Measurements from ENCODE around the gene HAS3.

The HAS3 gene

DNA sequence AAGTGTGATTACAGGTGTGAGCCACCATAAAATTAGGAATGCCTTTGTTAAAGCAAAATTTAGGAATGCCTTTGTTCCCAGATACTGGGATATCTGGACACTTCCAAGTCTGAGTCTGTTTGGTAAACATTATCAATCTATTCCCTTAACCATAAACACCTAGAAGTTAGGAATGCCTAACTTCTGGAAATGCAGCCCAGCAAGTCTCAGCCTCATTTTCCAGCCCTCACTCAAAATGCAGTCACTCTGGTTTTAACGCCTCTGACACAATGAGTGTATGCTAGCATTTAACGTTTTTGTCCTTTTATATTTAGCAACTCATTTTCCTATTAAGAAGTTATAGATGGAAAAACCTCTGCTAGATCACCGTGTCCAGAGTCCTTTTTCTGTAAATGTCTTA, 34.4 kb upstream of the HAS3 start:
- TF ChIP-seq, protein P1, sequence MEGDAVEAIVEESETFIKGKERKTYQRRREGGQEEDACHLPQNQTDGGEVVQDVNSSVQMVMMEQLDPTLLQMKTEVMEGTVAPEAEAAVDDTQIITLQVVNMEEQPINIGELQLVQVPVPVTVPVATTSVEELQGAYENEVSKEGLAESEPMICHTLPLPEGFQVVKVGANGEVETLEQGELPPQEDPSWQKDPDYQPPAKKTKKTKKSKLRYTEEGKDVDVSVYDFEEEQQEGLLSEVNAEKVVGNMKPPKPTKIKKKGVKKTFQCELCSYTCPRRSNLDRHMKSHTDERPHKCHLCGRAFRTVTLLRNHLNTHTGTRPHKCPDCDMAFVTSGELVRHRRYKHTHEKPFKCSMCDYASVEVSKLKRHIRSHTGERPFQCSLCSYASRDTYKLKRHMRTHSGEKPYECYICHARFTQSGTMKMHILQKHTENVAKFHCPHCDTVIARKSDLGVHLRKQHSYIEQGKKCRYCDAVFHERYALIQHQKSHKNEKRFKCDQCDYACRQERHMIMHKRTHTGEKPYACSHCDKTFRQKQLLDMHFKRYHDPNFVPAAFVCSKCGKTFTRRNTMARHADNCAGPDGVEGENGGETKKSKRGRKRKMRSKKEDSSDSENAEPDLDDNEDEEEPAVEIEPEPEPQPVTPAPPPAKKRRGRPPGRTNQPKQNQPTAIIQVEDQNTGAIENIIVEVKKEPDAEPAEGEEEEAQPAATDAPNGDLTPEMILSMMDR (IDR thresholded peaks at IDR 0.05): no peak

DNA sequence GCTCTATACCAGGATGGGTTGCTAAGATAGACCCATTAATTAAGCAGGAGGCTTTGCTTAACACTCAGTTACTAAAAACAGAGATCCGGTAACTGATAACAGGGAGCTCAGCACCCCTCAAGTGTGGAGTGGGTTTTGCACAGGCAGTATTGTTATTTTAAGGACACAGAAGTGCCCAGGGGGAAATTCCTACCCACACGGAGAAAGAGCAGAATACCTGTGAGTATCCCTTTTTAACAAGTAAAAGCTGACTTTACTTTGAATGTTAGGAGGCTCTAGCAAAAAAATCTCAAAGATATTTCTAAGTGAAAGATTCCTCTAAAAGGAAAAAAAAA, 32.8 kb upstream of the HAS3 start:
- TF ChIP-seq, protein P1 (IDR thresholded peaks at IDR 0.05): no peak

DNA sequence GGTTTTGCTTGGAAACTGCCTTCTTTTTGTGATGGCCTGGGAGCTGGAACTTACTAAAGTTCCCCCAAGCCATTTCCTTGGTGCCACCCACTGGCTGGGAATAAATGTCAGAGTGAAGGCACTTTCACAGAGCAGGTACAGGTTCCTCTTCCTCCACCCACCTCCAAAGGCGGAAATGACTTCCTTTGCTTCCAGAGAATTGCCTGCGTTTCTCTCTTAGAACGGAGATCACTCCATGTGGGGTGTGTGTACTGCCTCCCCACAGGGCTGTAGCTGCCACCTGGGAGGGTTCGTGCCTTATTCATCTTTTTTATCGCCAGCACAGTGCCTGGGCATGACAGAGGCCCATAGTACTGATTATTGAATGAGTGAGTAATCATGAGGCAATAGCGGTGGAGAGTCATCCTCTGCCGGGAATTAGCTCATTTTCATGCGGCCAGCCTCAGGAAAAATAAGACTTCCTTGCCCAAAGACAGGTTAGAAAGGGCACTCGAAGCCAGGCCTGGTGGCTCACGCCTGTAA, 32.2 kb upstream of the HAS3 start:
- TF ChIP-seq, protein P1 (IDR thresholded peaks at IDR 0.05): no peak

DNA sequence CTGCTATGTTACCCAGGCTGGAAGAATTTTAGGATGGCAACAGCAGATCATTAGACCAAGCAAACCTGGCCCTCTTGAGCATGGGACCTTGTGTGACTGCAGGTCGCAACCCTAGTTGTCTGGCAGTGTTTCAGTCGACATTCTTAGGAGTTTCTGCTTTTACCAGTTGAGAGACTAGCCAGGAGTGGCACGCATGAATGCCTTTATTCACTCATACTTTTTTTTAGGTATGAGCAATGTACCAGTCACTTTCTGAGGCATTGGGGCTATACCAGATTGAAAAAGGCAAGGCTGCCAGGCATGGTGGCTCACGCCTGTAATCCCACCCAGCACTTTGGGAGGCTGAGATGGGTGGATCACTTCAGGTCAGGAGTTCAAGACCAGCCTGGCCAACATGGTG, 28.2 kb upstream of the HAS3 start:
- TF ChIP-seq, protein P1 (IDR thresholded peaks at IDR 0.05): no peak

DNA sequence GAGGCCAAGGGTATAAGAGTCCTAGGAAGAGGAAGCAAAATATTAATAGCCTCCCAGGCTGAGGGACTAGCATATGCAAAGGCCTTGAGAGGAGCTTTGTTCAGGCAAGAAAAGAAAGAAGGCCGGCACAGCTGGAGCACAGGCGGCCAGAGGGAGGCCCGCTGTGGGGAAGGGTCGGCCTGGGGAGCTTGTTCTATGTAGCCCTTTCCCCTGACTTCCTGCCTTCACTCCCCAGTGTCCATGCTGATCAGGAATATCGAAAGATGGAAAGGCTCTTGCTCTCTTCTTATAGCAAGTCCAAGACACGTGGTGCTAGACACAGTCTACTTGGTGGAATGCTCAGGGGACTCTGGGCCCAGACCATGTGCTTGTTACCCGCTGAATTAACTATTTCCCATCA, 27.4 kb upstream of the HAS3 start:
- TF ChIP-seq, protein P1 (IDR thresholded peaks at IDR 0.05): no peak

DNA sequence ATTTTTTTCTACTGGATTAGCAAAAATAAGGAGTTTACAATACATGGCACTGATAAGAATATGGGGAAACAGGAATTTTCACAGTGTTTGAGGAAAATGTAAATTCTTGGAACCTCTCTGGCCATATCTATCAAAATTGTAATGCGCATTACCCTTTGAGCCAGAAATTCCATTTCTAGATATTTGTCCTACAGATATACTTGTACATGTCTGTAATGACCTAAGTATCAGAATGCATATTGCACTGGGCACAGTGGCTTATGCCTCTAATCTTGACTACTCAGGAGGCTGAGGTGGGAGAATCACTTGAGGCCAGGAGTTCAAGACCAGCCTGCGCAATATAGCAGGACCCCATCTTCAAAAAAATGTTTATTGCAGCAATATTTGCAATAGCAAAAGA, 25.8 kb upstream of the HAS3 start:
- TF ChIP-seq, protein P1 (IDR thresholded peaks at IDR 0.05): no peak

DNA sequence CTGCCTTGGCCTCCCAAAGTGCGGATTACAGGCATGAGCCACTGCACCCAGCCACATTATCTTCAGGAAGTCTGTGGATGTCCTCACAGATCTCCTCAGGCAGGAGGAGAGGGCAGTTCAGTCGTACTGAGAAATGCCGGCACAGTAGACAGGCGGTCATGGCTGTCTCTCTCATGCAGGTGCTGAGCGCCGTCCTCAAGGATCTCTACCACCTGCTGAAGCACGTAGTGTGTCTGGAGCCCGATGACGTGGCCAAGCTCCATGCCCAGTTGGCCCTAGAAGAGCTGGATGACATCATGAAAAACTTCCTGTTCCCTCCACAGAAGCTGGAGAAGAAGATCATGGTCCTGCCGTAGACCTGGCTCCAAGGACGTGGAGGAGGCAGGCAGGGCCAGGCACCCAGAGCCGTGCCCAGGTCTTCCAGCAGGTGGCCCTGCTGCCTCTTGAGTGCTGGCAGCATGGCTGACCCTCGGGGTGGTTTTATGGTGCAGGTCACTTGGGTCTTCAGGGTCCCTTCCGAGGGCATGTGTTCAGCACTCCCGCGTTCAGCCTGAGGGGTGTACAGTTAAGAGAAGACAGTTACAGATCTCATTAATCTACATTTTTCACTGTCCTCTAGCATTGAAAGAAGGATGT, 22.0 kb upstream of the HAS3 start:
- TF ChIP-seq, protein P1 (IDR thresholded peaks at IDR 0.05): no peak

DNA sequence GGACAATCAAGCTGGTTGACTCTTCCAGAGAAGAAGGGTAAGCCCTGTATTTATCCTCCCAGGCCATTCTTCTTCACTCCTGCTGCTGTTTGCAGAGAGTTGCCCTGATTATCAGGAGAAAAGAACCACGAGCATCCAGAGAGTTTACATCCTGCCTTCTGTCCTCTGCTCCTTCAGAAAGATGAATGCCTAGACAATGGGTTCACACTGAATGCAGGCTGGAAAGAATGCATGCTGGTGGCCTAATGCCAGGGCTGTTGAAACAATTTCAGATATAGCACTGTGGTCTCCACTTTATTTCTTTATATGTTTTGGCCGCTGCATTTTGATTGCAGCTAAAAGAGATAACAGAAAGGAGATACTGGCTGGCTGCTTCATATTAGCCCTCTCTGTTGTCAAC, 21.2 kb upstream of the HAS3 start:
- TF ChIP-seq, protein P1 (IDR thresholded peaks at IDR 0.05): no peak
